HG02981 (cell line): Measurements from ENCODE around the gene FILIP1L.

ENCODE experiments used
- ATAC-seq: cut with Tn5 transposase; IDR thresholded peaks from one replicate; pipeline ENCODE4 v1.9.1; 2021; ENCODE audit warnings: mild to moderate bottlenecking, moderate library complexity; ENCODE audit not compliant: unreplicated experiment

Gene FILIP1L

DNA sequence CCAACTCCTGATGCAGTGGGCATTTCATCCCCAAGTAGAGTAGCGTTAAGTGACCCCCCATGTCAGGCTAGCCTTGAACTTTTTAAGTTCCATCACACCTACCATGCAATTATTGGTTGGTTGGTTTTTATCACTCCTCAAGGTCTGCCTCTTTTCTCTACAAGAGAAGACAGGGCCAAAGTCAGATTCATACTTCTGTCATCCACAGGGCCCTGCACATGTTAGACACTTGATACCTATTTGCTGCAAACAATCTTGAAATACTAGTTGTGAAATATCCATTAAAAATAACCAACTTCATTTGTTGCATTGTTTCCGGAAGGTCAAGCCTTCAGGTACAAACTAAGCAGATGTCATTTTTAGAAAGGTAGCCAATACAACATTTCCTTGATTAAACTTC, 295.5 kb downstream of the FILIP1L start:
- ATAC-seq, result no peak

DNA sequence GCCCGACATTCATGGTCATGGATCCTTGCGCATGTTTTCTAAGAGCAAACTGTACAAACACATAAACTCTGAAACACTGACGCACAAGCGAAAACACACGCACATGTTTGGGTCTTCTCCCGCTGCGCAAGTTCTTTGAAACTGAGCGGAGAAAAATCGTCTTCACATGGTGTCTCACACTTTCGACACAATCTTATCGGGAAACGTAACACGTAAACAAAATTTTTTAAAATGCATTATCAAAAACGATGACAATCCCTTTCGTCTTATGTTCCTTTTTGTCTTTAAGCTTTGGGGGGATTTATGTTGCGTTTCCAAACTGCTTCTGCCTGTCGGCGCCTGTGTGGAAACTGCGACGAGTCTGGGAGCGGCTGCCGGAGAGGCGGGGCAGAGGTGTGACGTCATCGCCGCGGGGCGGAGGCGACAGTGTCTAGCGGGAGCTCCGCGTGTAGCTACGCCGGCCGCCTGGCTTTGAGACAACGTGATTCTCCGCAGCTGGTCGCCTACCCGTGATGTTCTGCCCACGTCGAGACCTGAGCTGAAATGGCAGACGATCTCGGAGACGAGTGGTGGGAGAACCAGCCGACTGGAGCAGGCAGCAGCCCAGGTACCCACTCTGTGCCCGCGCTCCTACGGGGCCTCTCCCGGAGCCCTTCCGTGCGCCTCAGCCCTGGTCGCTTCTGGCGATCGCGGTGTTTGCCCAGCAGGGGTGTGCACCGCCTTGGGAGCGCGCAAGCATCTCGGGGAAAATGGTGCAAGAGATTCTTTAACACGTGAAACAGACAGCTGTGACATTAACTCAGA, 296.7 kb downstream of the FILIP1L start, which contains the start of gene CMSS1:
CMSS1 (plus strand) TSS at position 426 of the 804 bp plus-strand sequence.
- ATAC-seq, result peak; percentile 97

DNA sequence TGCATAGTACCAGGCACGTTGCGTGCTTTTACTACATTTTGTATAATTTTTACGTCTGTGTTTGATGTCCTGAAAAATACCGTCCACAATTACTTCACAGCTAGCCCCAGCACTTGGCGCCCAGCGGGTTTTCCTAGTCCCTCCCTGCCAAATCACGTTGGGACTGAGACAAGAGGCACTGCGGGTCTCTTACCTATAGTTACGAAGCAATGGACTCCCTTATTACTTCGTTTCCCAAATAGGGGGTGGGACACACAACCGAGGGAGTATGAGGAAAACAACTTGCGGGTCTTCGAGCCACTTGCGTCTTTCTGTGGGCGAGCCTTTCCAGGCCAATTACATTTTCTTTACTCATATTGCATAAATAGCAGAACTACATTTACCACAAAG, 297.3 kb downstream of the FILIP1L start:
- no peak for ATAC-seq

DNA sequence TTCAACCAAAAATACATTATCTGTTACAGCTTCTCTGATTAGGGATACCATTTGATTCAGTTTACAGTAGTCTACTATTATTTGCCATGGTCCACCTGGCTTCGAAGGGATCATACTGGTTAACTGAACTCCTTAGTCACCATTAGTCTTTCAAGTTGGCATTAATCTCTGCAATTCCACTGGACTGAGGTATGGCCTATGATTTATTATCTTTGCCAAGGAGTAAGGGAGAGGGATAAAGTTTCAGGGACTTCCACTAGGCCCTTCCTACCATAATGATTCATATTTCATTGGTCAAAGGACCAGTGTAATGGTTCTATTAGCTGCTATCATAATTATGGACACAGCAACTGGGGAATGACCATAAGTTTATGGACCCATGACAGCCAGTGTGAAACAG, 303.9 kb downstream of the FILIP1L start:
- ATAC-seq, result no peak

DNA sequence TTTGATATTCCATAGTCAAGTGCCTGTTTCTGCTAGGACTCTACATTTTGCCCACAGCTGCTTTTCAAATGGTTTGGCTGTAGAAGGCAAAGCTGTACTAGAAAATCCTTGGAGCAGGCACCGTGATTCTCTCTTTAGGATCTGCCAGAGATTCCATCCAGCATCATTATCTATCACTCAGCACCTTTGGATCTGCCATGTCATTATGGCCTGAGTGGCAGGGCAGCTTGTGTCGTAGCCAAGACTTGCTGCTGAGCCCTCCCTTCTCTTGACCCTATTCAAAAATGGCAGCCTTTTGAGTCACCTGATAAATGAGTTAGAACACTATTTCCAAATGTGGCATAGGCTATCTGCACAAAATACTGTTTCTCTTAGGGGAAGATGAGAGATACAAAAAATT, 304.7 kb downstream of the FILIP1L start:
- no peak for ATAC-seq

DNA sequence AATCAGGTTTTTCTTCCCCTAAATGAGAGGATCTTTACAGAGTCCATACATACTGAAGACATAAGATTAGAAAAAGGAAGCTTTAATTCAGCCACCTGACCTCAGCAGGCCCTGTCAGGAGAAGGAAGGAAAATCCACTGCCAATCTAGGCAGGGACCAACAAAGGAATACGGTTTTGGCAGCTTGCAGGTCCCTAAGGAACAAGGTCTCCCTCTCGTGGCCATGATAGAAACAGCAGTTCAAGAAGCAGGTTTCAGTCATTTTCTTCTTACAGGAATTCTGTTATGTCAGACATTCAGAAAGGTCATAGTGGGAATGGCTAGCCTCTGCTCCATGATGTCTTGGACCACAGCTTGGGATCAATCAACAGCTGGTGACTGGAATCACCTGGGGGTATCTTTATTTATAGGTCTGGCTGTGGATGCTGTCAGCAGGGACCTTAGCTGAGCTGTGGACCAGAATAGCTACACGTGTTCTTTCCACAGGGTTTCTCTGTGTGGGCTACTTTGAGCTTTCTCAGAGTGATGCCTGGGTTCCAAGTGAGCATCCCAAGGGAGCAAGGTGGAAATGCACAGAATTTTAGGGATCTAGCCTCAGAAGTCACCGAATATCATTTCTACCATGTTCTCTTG, 306.0 kb downstream of the FILIP1L start:
- ATAC-seq, result no peak

DNA sequence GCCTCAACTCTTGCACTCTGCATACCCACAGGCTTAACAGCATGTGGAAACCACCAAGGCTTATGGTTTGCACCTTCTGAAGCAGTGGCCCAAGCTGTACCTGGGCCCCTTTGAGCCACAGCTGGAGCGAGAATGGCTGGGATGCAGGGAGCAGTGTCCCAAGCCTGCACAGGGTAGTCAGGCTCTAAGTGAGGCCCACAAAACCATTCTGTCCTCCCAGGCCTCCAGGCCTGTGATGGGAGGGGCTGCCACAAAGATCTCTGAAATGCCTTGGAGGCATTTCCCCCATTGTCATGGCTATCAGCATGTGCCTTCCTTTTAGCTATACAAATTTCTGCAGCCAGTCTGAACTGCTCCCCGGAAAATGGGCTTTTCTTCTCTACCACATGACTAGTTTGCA, 309.1 kb downstream of the FILIP1L start:
- ATAC-seq, result no peak

DNA sequence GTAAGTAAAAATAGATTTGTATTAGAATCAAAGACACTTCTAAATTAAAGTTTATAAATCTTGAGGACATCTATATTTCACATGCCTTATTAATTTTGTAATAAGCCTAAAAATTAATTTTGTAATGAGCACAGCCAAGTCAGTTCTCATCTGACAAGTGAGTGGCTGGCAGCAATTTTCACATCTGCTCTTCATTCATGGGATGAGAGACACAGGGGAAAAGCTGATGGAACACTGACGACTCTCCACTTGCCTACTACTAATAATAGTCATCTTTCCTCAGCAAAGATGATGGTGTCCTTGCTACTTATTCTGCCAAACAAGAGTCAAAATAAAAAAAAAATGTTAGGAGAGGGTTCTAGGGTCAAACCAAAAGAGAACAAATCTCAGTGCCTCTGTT, 311.0 kb downstream of the FILIP1L start:
- ATAC-seq, result no peak

DNA sequence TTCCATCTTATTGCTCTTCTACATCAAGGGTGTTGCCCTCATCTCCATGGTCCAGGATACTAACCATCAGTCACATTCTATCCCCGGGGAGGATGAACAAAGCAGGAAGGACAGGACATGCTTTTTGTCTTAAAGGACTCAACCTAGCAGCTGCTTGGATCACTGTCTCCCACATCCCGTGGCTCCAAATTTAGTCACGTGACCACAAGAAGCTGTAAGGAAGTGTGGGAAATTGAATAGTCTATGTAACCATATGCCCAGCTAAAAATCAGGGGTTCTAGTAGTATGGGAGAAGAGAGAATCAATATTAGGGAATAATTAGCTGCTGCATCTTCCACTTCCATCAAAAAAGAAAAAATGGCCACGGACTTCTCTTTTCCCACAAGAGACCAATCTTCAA, 314.9 kb downstream of the FILIP1L start:
- no peak for ATAC-seq

DNA sequence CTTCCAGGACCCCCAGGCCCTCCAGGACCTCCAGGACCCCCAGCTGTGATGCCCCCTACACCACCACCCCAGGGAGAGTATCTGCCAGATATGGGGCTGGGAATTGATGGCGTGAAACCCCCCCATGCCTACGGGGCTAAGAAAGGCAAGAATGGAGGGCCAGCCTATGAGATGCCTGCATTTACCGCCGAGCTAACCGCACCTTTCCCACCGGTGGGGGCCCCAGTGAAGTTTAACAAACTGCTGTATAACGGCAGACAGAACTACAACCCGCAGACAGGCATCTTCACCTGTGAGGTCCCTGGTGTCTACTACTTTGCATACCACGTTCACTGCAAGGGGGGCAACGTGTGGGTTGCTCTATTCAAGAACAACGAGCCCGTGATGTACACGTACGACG, 318.7 kb downstream of the FILIP1L start:
- no peak for ATAC-seq

DNA sequence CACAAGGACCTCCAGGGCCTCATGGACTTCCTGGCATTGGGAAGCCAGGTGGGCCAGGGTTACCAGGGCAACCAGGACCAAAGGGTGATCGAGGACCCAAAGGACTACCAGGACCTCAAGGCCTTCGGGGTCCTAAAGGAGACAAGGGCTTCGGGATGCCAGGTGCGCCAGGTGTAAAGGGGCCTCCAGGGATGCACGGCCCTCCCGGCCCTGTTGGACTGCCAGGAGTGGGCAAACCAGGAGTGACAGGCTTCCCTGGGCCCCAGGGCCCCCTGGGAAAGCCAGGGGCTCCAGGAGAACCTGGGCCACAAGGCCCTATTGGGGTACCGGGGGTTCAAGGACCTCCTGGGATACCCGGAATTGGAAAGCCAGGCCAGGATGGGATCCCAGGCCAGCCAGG, 319.8 kb downstream of the FILIP1L start:
- ATAC-seq, result no peak

DNA sequence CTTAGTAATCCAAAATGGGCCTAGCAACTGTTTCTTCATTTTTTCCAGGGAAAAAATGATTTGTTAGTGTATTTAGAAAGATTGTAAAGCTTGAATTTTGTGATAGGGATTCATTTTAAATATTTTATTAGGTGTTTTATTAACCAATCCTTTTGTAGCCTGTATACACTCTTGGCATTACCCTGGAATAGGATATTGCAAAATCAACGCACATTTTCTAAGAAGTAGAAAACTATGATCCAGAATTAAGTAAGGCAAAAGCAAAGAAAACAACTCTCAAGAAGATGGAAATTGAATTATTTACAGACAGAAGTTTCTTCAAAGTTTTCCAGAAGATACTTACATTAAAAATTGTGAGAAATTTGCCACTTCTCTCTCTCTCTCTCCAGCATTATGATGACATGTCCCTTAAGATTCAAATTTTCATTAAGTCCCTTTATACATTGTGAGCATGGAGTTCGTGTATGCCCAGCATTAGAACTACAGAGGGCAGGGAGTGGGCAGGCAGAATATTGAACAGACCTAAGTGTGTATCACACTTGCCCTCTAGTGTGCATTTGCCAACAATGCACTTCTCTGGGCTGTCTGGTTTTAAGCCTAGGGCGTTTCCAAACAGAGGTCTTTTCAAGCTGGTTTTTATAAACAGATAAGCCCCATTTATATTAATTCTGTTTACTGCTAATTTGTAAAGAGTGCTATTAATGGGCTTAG, 325.1 kb downstream of the FILIP1L start:
- ATAC-seq, result peak; percentile 89
